Jurkat, Clone E6-1 (cell line): ENCODE measurements around the gene TRPC6.

Experiments
- DNase-seq: peaks from one replicate; pipeline ENCODE4 v3.0.0-alpha.2; 2011; ENCODE audit warnings: low read depth, low spot score
- H3K4me3 ChIP-seq: 2 replicates; pipeline ENCODE4 v1.5.1; 2011; ENCODE audit warnings: mild to moderate bottlenecking, low read length, control low read depth, moderate library complexity

Gene TRPC6

GRCh38 chr11:101434026-101434643, 149.7 kb downstream of the TRPC6 start:
- no peak for DNase-seq
- H3K4me3 ChIP-seq: no peak overlapping the region

- DNase-seq: no peak
- no peak overlapping the region for H3K4me3 ChIP-seq
Measured at GRCh38 chr11:101433151-101433550, 150.7 kb downstream of the TRPC6 start.

GRCh38 chr11:101429703-101430540, 153.9 kb downstream of the TRPC6 start:
- H3K4me3 ChIP-seq: no peak overlapping the region
- DNase-seq: no peak

GRCh38 chr11:101428918-101429317, 154.9 kb downstream of the TRPC6 start:
- H3K4me3 ChIP-seq: no peak overlapping the region
- DNase-seq: peak; percentile 19

GRCh38 chr11:101407324-101407723, 176.5 kb downstream of the TRPC6 start:
- no peak for DNase-seq
- H3K4me3 ChIP-seq: no peak overlapping the region
